HG03575 (cell line): ENCODE measurements around the gene ITGA4.

ENCODE experiments used
- ATAC-seq: cut with Tn5 transposase; IDR thresholded peaks from one replicate; pipeline ENCODE4 v1.9.1; 2021; ENCODE audit not compliant: unreplicated experiment, insufficient number of reproducible peaks, low FRiP score; ENCODE audit errors: extremely low read depth

ITGA4 gene

GRCh38 chr2:181483876-181484275 is 26.7 kb downstream of the ITGA4 start:
- ATAC-seq, result no peak

DNA sequence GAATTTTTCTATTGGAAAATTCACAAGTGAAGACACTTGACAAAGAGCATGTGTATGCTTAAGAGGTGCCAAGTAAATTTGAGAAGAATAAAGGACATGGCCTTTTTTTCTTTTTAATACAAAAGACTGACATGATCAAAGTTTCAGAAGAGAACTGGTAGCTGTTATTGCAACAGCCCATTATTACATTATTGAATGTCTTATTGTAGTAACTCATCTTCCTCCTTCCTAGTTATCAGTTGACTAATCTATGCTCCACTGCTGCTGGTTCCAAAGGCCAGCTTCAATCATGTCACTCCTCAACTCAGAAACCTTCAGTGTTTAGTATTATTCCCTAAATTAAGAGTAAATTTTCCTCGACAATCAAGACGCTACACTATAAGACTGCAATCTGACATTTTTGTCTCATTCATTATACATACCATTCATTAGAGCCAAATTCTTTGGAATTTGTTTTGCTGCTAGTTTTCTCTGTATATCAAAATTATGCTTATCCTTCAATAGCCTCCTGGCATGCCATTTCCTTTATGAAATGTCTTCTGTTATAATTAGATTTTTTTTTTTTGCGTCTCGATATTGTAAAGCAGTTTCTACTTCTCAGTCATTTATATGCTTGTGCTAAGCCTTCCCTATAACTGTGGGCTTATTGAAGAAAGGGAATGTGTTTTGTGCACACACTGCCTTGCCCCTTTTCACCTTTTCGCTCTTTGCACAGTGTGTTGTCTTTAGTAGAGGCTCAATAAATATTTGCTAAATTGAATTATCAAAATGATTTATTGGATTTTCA is 27.9 kb downstream of the ITGA4 start:
- no peak for ATAC-seq

DNA sequence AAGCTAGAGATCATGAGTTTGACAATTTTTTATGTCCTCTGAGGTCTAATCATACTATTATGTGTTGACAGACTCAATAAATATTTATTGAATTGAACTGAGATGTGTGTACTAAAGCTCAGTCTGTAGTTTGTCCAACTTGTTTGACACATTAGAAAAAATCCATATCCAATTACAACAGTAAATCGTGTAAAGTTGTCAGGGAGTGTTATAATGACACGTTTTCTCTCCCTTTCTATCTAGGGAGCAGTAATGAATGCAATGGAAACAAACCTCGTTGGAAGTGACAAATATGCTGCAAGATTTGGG is 28.4 kb downstream of the ITGA4 start:
- ATAC-seq, result no peak

GRCh38 chr2:181499231-181499630 is 42.0 kb downstream of the ITGA4 start:
- no peak for ATAC-seq

DNA sequence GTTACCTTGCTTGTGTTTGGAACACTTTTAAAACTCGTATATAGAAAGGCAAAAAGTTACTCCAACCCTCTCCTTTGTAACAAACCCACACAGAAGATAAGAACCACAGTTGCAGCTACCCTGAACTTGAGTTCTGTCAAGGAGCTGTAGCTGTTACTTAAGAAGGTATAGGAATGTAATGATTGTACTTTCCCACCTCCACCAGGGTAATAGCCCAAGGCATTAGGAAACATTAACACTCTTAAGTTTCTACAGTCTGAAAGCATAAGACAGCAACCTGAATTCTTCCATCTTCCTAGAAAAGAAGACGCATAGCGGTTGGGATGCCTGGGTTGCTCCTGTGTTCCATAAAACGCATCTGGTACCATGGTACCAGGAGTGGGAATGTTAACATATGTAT is 43.0 kb downstream of the ITGA4 start:
- no peak for ATAC-seq

DNA sequence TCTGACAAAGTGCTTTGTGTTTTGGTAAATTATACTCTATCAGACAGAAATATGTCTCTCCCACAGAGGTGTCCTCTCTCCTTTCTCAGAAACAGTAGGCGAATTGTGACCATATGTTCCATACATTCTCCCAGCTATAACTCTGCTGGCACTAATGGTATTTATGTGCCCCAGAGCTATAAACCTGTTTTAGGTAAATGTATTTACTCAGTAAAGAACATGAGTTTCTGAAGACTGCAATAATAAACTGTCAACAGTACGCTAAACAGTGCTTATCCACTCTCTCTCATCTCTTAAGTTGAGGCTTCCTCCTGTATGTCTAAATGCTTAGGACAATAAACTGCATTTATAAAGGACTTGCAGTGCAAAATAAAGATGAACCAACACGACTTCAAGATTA is 58.5 kb downstream of the ITGA4 start:
- no peak for ATAC-seq

DNA sequence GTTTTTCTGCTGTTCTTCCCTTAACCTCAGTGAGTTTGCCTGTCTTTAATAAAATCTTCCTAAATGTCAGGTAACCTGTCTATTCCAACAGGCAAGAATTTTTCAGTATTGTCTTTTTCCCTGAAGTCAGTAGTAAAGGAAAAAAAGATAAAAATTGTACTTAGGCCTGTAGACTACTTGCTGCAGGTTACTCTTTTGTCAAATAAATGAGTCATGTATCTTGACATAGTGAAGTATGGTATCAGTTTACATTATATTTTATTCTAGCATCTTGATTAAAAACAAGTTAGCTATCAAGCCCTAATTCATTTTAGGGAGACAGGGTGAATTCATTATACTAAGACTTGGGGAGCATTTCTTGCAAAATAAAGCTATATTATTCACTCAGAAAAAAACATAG is 59.8 kb downstream of the ITGA4 start:
- no peak for ATAC-seq

- no peak for ATAC-seq
Observed at GRCh38 chr2:181517685-181518301, 60.6 kb downstream of the ITGA4 start.

GRCh38 chr2:181520253-181520652 is 63.1 kb downstream of the ITGA4 start:
- no peak for ATAC-seq

DNA sequence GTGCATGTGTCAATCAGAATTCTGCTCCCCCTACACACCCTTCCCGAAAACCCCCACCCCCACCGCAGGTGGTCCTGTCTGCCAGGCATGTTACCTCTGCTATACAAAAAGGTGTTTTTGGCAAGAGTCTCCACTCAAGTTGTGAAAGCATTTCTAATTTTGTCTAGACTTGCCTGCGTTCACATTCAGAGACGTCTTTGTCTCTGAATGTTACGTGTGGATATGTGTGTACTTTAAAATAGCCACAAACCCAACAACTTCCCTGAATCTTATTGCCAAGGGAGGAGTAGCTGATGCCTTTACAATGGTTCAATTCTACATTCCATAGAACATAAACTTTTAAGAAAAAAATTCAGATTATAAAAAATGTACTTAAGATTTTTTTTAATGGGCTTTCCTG is 66.6 kb downstream of the ITGA4 start:
- ATAC-seq, result no peak

- ATAC-seq, result no peak
Observed at GRCh38 chr2:181526014-181526413, 68.8 kb downstream of the ITGA4 start.

GRCh38 chr2:181527058-181527457 is 69.9 kb downstream of the ITGA4 start:
- no peak for ATAC-seq

DNA sequence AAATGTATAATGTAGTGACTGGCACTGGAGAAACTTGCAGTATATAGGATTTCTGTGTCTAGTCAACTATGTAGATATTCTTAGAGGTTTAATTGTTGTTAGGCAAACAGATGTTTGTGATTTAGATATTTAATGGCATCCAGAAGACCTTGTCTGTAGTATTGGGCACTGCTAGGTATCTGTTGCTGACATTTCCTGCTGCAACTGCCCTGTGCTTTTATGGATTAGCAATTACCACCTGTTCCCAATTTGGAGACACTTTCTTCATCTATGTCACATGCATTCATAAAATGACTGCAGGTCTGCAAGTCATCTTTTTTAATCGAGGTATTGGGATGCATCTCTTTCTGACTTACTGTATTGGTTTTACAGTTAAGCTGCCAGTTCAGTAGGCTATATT is 71.3 kb downstream of the ITGA4 start:
- ATAC-seq, result no peak

GRCh38 chr2:181536730-181537129 is 79.5 kb downstream of the ITGA4 start:
- ATAC-seq, result no peak

- no peak for ATAC-seq
Observed at GRCh38 chr2:181540421-181540820, 83.2 kb downstream of the ITGA4 start.

- ATAC-seq, result no peak
Observed at GRCh38 chr2:181542170-181542569, 85.0 kb downstream of the ITGA4 start.

DNA sequence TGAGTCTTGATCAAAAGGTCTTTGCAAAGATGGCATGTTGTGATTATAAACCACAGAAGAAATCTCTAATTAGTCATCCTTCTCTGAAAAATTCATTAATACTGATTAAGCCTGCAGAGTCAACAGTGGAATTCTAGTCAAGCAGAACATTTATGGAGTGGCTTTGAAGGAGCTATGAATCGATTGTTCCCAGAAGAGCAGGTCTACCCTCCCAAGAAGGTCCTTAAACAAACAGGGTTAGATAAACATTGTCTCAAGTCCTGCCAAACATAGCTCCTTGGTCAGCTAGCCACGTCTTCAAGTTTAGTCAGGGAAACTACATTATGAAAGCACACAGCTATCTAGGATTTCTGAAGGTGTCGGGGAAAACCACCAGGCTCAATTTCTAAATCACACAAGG is 88.9 kb downstream of the ITGA4 start:
- no peak for ATAC-seq

DNA sequence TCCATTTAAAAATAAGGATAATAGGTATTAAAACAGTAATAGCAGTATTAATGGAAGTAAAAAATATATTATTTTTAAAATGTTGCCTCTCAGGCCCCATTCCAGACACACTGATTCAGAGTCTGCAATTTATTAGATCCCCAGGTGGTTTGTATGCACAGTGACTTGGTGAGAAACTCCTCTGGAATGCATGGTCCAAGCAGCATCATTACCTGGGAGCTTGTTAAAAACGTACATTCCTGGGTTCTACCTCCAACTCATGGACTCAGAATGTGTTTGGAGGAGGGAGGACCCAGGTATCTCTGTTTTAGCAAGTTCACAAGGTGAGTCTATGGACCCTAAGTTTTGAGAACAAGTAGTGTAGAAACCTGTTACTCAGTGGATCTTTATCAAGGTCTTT is 95.6 kb downstream of the ITGA4 start:
- no peak for ATAC-seq

DNA sequence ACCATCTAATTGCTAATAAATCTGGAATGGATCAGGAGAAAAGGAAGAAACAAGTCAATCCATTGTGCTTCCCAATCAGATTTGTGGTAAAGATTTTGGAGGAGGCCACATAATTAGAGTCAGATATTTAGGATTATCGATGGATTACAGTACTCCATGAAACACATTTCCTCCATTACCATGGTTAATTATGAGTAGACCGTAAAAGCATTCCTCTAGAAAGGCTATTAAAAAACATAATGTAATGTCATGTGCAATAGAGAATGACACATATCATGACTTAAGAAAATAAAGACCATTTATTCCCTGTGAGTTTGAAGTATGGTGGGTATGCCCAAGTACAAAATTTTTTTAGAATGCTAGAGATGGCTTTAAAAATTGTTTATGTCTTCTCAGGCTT is 96.1 kb downstream of the ITGA4 start:
- ATAC-seq, result no peak

DNA sequence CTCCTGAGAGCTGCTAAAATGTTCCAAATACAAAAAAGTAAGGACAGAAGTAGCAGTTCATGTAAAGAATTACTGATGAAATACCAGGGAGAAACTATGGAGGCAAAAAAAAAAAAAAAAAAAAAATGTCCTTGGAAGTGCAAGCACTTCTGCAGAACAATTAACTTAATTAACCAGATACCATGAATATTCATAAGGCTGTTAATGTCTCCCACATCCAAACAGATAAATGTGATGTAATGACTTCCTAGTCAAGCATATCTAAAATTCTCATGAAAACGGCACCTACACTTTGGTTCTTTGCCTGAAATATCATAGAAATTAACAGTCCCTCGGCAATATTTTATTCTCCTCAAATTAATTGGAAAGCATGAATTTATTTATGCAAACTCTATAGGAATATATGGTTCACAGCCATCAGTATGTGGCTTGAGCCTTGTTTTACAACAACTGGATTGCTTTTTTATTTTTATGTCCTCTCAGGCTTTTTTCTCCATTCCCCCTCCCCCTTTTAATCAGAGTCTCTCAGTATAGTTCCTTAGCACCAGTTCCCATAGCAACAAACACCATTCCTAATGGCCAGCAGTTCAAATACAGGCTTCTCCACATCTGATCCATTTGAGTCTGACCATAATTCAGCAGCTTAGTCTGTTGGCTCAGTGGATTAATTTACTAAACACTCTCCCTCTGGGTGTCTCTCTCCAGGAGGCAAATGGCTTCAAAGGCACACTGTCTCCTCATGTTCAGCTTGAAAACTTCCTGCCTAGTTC is 97.1 kb downstream of the ITGA4 start:
- ATAC-seq, result no peak
